Upper lobe of left lung (tissue), 6 donors: ENCODE data around the gene ZNF32. TPM values are rescaled to one million over a fixed set of nuclear protein-coding genes. Genes with fewer than 3 reads are reported as not detected.

ENCODE experiments used
- ATAC-seq, 2 donors: fragments of 200-7000 bp; cut with Tn5 transposase; one replicate each; pipeline ENCODE4 v1.9.1; 2022; ENCODE audit warnings: mild to moderate bottlenecking in 2 of 2, moderate library complexity in 2 of 2; ENCODE audit not compliant: low FRiP score in 2 of 2
- DNase-seq, 2 donors: peaks; one replicate each; pipeline ENCODE4 v3.0.0-alpha.2; 2019 to 2020
- H3K27ac ChIP-seq, 4 donors: fragments of 200-600 bp; sonication (generic); one replicate each; pipeline ENCODE4 v1.5.1; 2016 to 2019
- H3K27me3 ChIP-seq, 4 donors: fragments of 200-600 bp; sonication (generic); one replicate each; pipeline ENCODE4 v1.5.1; 2017 to 2019
- H3K36me3 ChIP-seq, 4 donors: fragments of 200-600 bp; sonication (generic); one replicate each; pipeline ENCODE4 v1.5.1; 2016 to 2019
- H3K4me1 ChIP-seq, 4 donors: fragments of 200-600 bp; sonication (generic); one replicate each; pipeline ENCODE4 v1.5.1; 2018 to 2019
- H3K4me3 ChIP-seq, 4 donors: fragments of 200-600 bp; sonication (generic); one replicate each; pipeline ENCODE4 v1.5.1; 2017 to 2019; ENCODE audit warnings: mild to moderate bottlenecking in 2 of 4, moderate library complexity in 1 of 4
- H3K9me3 ChIP-seq, 4 donors: fragments of 200-600 bp; sonication (generic); one replicate each; pipeline ENCODE4 v1.5.1; 2018 to 2019
- CTCF ChIP-seq, 6 experiments: fragments of 450-650 bp in 4 of 6; fragments of 200-600 bp in 2 of 6; sonication (generic) in 2 of 6; IDR thresholded peaks; one replicate each; pipeline ENCODE4 v1.5.1; 2016 to 2019; ENCODE audit warnings: antibody characterized with exemption in 6 of 6
- EP300 ChIP-seq, 4 donors: sonication (generic); formaldehyde crosslinking; IDR thresholded peaks; one replicate each; pipeline ENCODE4 v1.5.1; 2017; ENCODE audit warnings: antibody characterized with exemption in 4 of 4, control low read depth in 2 of 4
- POLR2A ChIP-seq, 4 donors: fragments of 450-650 bp; IDR thresholded peaks; one replicate each; pipeline ENCODE4 v1.5.1; 2016 to 2017; ENCODE audit warnings: antibody characterized with exemption in 4 of 4, mild to moderate bottlenecking in 2 of 4
- POLR2AphosphoS5 ChIP-seq, 2 donors: sonication (generic); formaldehyde crosslinking; IDR thresholded peaks; one replicate each; pipeline ENCODE4 v1.5.1; 2017; ENCODE audit warnings: antibody characterized with exemption in 2 of 2
- WGBS, 2 donors: methylation state at CpG; one replicate each; pipeline ENCODE4 v1.1.5; 2017 to 2018; 5-methylcytosine and 5-hydroxymethylcytosine counted together
- total RNA-seq, 6 donors: library from RNA; depleted of rRNA in 4 of 6; stranded (reverse); fragments of >200 nt in 4 of 6; gene quantifications; one replicate each; pipeline versions ENCODE4 v1.1.0 to v1.2.1, GENCODE V29; 2016 to 2021
- donor health status: DM: no; HTN: no; CAD: no; lungs with moderate emphysema.
- donor health status: DM: no; HTN: yes; CAD: no; lungs with severe emphysema.

The ZNF32 gene
- total RNA-seq, 6 donors from 2014 or later: 16.8 to 36.8 (median 26.8) TPM

DNA sequence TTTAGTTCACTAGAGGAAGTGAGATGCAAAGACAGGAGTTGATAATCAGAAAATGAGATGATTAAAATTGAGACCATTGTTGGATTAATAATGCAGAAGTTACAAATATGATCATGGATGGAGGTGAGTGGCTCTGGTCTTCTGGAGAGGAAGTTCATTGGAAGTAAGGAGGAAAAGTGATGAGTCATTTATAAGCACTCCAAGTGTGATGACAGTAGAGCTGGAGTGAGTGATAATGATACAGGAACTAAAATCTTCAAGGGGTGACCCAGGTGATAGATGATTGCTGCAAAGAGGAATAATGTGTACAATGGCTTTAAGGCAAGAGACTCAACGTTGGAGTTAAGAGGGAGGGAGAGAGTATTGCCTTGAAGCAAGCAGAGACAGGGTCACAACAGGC, 20.7 kb downstream of the ZNF32 start:
- TF ChIP-seq CTCF (IDR thresholded peaks at IDR 0.05) (no peak), EP300 (IDR thresholded peaks at IDR 0.05) (no peak), POLR2AphosphoS5 (IDR thresholded peaks at IDR 0.05) (no peak), POLR2A (IDR thresholded peaks at IDR 0.05) (no peak)
- Histone ChIP-seq H3K27me3 (no peaks in the 10 kb centered on the region), H3K4me1 (peaks cover 0 to 3% (median 0%) of the 10 kb centered on the region in 4 donors), H3K4me3 (no peak overlapping the region), H3K27ac (no peak overlapping the region), H3K36me3 (no peaks in the 10 kb centered on the region), H3K9me3 (no peaks in the 10 kb centered on the region)
- ATAC-seq (no peak), DNase-seq (no peak)
- WGBS, 2 donors: 61% methylated on average over 1 of the region's 1 CpG

GRCh38 chr10:43623351-43623750, 25.3 kb downstream of the ZNF32 start:
- DNase-seq (no peak), ATAC-seq (no peak)
- WGBS, 2 donors: 52 to 56% methylated on average over 3 of the region's 3 CpGs
- H3K36me3 ChIP-seq: no peaks in the 10 kb centered on the region
- no peaks in the 10 kb centered on the region for H3K27me3 ChIP-seq
- peak overlapping the region in 3 of 4 donors; percentile 5 to 34 (median 11) for H3K4me3 ChIP-seq
- TF ChIP-seq EP300 (IDR thresholded peaks at IDR 0.05): no peak
- no peak for TF ChIP-seq POLR2A (IDR thresholded peaks at IDR 0.05)
- TF ChIP-seq POLR2AphosphoS5 (IDR thresholded peaks at IDR 0.05): no peak
- no peak for TF ChIP-seq CTCF (IDR thresholded peaks at IDR 0.05)
- no peak overlapping the region for H3K27ac ChIP-seq
- peaks cover 0 to 5% (median 0%) of the 10 kb centered on the region in 4 donors for H3K4me1 ChIP-seq
- peaks cover 0 to 20% (median 2%) of the 10 kb centered on the region in 4 donors for H3K9me3 ChIP-seq

DNA sequence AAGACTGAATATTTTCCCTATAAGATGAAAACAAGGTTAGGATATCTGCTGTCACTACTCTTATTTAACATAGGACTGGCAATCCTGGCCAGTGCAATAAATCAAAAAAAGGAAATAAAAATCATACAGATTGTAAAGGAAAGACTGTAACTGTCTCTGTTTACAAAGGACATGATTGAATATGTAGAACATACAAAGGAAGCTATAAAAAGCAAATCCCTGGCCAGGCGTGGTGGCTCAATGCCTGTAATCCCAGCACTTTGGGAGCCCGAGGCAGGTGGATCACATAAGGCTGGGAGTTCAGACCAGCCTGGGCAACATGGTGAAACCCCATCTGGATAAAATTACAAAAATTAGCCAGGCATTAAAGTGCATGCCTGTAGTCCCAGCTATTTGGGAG, 26.6 kb downstream of the ZNF32 start:
- Histone ChIP-seq H3K27me3 (no peaks in the 10 kb centered on the region), H3K4me3 (no peak overlapping the region), H3K27ac (no peak overlapping the region), H3K9me3 (peaks cover 6 to 25% (median 10%) of the 10 kb centered on the region in 4 donors), H3K4me1 (peaks cover 0 to 5% (median 0%) of the 10 kb centered on the region in 4 donors), H3K36me3 (peaks cover 0 to 4% (median 0%) of the 10 kb centered on the region in 4 donors)
- WGBS, 2 donors: 49 to 63% methylated on average over 2 of the region's 2 CpGs
- no peak for ATAC-seq
- TF ChIP-seq POLR2AphosphoS5 (IDR thresholded peaks at IDR 0.05): no peak
- no peak for DNase-seq

- 83 to 90% methylated on average over 2 of the region's 2 CpGs for WGBS, 2 donors
- Histone ChIP-seq H3K27me3 (no peaks in the 10 kb centered on the region), H3K36me3 (peaks cover 7 to 28% (median 10%) of the 10 kb centered on the region in 4 donors), H3K9me3 (peaks cover 15 to 43% (median 25%) of the 10 kb centered on the region in 4 donors), H3K4me3 (no peak overlapping the region), H3K27ac (no peak overlapping the region), H3K4me1 (peaks cover 0 to 5% (median 0%) of the 10 kb centered on the region in 4 donors)
- DNase-seq: no peak
- ATAC-seq: no peak
- TF ChIP-seq EP300 (IDR thresholded peaks at IDR 0.05) (no peak), POLR2AphosphoS5 (IDR thresholded peaks at IDR 0.05) (no peak), POLR2A (IDR thresholded peaks at IDR 0.05) (no peak)
These were observed 29.3 kb downstream of the ZNF32 start for GRCh38 chr10:43619368-43619767.

DNA sequence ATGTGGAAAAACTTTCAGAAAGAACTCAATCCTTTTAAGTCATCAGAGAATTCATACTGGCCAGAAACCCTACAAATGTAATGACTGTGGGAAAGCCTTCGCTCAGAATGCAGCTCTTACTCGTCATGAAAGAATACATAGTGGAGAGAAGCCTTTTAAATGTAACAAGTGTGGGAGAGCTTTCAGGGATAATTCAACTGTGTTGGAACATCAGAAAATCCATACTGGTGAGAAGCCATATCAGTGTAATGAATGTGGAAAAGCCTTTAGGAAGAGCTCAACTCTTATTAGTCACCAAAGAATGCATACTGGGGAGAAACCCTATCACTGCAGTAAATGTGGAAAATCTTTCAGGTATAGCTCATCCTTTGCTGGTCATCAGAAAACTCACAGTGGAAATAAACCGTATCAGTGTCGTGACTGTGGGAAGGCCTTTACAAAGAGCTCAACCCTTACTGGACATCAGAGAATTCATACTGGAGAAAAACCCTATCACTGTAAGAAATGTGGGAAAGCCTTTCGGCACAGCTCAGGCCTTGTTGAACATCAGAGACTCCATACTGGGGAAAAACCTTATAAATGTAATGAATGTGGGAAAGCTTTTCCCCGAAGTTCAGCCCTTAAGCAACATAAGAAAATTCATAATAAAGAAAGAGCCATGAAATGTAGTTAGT, 31.8 kb downstream of the ZNF32 start:
- no peaks in the 10 kb centered on the region for H3K4me1 ChIP-seq
- H3K36me3 ChIP-seq: peaks cover 7 to 31% (median 10%) of the 10 kb centered on the region in 4 donors

More for the DNA sequence above, 31.8 kb downstream of the ZNF32 start:
- Histone ChIP-seq H3K4me3 (no peak overlapping the region), H3K9me3 (peaks cover 15 to 43% (median 25%) of the 10 kb centered on the region in 4 donors), H3K27me3 (no peaks in the 10 kb centered on the region), H3K27ac (no peak overlapping the region)
- DNase-seq (no peak), ATAC-seq (no peak)
- 94 to 95% methylated on average over 6 of the region's 6 CpGs for WGBS, 2 donors
- TF ChIP-seq POLR2A (IDR thresholded peaks at IDR 0.05): no peak
- no peak for TF ChIP-seq CTCF (IDR thresholded peaks at IDR 0.05)
- no peak for TF ChIP-seq POLR2AphosphoS5 (IDR thresholded peaks at IDR 0.05)
- TF ChIP-seq EP300 (IDR thresholded peaks at IDR 0.05): no peak
